ENCODE results near the gene SCTR. TPM values are rescaled to one million over a fixed set of nuclear protein-coding genes. Genes with fewer than 3 reads are reported as not detected.
A peak's percentile ranks its signal among the peaks of the same experiment; 100 is the strongest.

The SCTR gene
- total and polyA plus RNA-seq, 2 of the 13 experiments (the other 11 are each of a cell fraction or from before 2014, with no cell fraction given), result not detected

DNA sequence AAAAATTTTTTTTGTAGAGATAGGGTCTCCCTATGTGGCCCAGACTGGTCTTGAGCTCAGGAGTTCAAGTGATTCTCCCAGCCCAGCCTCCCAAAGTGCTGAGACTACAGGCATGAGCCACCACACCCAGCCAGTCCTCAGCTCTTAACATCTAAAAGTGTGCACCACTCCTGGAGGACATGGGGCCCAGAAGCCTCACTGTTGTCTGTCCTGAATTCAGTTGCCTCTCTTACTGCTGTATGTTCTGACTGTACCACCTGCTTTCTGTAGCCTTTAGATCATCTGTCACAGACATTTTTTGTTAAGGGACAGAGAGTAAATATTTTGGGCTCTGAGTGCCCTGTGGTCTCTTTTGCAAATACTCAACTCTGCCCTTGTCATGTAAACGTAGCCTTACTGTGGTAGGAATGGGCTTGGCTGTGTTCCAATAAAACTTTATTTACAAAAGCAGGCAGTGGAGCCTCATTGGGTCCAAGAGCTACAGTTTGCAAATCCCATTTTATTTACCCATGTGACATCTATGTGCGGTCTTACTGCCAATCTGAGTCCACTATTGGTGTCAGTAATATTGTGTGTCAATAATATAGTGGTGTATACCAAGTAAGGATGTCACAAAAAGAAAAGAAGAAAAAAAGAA lies 54.5 kb downstream of the SCTR start (continued):
- TF ChIP-seq YY1 (IDR thresholded peaks at IDR 0.05; ENCODE audit: insufficient read depth, insufficient replicate concordance, low read depth, low read length) (no peak), FOXO1 (CRISPR knock-in tag; IDR thresholded peaks at IDR 0.05) (peak; percentile 67; the same call in 1 of the 2 replicates), ELF3 (CRISPR knock-in tag; IDR thresholded peaks at IDR 0.05) (no peak), ASH2L (IDR thresholded peaks at IDR 0.05; ENCODE audit: insufficient read length, low read depth, low read length) (peak; percentile 29), ZNF781 (CRISPR knock-in tag; IDR thresholded peaks at IDR 0.05; ENCODE audit: borderline replicate concordance, not compliant biosample characterization) (no peak), PITX1 (CRISPR knock-in tag; IDR thresholded peaks at IDR 0.05) (peak; percentile 94), ZNF670 (CRISPR knock-in tag; IDR thresholded peaks at IDR 0.05; ENCODE audit: borderline replicate concordance) (no peak), BRCA1 (CRISPR knock-in tag; IDR thresholded peaks at IDR 0.05) (no peak), FOXJ3 (CRISPR knock-in tag; IDR thresholded peaks at IDR 0.05; ENCODE audit: borderline replicate concordance) (peak; percentile 41; the same call in 1 of the 2 replicates), ZBTB20 (CRISPR knock-in tag; IDR thresholded peaks at IDR 0.05; ENCODE audit: borderline replicate concordance, low read depth) (0 out of 2 replicates have a peak, but pooled peaks have one; percentile 18), MIER2 (CRISPR knock-in tag; IDR thresholded peaks at IDR 0.05) (no peak), NCOA1 (CRISPR knock-in tag; IDR thresholded peaks at IDR 0.05) (0 out of 2 replicates have a peak, but pooled peaks have one; percentile 31)
- TF ChIP-seq, protein P1, sequence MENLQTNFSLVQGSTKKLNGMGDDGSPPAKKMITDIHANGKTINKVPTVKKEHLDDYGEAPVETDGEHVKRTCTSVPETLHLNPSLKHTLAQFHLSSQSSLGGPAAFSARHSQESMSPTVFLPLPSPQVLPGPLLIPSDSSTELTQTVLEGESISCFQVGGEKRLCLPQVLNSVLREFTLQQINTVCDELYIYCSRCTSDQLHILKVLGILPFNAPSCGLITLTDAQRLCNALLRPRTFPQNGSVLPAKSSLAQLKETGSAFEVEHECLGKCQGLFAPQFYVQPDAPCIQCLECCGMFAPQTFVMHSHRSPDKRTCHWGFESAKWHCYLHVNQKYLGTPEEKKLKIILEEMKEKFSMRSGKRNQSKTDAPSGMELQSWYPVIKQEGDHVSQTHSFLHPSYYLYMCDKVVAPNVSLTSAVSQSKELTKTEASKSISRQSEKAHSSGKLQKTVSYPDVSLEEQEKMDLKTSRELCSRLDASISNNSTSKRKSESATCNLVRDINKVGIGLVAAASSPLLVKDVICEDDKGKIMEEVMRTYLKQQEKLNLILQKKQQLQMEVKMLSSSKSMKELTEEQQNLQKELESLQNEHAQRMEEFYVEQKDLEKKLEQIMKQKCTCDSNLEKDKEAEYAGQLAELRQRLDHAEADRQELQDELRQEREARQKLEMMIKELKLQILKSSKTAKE (CRISPR knock-in tag; IDR thresholded peaks at IDR 0.05; ENCODE audit: borderline replicate concordance), result 0 out of 2 replicates have a peak, but pooled peaks have one; percentile 60
- TF ChIP-seq, protein P2, sequence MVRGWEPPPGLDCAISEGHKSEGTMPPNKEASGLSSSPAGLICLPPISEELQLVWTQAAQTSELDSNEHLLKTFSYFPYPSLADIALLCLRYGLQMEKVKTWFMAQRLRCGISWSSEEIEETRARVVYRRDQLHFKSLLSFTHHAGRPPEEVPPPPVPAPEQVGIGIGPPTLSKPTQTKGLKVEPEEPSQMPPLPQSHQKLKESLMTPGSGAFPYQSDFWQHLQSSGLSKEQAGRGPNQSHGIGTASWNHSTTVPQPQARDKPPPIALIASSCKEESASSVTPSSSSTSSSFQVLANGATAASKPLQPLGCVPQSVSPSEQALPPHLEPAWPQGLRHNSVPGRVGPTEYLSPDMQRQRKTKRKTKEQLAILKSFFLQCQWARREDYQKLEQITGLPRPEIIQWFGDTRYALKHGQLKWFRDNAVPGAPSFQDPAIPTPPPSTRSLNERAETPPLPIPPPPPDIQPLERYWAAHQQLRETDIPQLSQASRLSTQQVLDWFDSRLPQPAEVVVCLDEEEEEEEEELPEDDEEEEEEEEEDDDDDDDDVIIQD (CRISPR knock-in tag; IDR thresholded peaks at IDR 0.05; ENCODE audit: low read depth), result peak; percentile 47; the same call in 1 of the 2 replicates
- TF ChIP-seq, protein P3, sequence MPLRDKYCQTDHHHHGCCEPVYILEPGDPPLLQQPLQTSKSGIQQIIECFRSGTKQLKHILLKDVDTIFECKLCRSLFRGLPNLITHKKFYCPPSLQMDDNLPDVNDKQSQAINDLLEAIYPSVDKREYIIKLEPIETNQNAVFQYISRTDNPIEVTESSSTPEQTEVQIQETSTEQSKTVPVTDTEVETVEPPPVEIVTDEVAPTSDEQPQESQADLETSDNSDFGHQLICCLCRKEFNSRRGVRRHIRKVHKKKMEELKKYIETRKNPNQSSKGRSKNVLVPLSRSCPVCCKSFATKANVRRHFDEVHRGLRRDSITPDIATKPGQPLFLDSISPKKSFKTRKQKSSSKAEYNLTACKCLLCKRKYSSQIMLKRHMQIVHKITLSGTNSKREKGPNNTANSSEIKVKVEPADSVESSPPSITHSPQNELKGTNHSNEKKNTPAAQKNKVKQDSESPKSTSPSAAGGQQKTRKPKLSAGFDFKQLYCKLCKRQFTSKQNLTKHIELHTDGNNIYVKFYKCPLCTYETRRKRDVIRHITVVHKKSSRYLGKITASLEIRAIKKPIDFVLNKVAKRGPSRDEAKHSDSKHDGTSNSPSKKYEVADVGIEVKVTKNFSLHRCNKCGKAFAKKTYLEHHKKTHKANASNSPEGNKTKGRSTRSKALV (CRISPR knock-in tag; IDR thresholded peaks at IDR 0.05), result no peak
- TF ChIP-seq, protein P4, sequence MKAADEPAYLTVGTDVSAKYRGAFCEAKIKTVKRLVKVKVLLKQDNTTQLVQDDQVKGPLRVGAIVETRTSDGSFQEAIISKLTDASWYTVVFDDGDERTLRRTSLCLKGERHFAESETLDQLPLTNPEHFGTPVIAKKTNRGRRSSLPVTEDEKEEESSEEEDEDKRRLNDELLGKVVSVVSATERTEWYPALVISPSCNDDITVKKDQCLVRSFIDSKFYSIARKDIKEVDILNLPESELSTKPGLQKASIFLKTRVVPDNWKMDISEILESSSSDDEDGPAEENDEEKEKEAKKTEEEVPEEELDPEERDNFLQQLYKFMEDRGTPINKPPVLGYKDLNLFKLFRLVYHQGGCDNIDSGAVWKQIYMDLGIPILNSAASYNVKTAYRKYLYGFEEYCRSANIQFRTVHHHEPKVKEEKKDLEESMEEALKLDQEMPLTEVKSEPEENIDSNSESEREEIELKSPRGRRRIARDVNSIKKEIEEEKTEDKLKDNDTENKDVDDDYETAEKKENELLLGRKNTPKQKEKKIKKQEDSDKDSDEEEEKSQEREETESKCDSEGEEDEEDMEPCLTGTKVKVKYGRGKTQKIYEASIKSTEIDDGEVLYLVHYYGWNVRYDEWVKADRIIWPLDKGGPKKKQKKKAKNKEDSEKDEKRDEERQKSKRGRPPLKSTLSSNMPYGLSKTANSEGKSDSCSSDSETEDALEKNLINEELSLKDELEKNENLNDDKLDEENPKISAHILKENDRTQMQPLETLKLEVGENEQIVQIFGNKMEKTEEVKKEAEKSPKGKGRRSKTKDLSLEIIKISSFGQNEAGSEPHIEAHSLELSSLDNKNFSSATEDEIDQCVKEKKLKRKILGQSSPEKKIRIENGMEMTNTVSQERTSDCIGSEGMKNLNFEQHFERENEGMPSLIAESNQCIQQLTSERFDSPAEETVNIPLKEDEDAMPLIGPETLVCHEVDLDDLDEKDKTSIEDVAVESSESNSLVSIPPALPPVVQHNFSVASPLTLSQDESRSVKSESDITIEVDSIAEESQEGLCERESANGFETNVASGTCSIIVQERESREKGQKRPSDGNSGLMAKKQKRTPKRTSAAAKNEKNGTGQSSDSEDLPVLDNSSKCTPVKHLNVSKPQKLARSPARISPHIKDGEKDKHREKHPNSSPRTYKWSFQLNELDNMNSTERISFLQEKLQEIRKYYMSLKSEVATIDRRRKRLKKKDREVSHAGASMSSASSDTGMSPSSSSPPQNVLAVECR (CRISPR knock-in tag; IDR thresholded peaks at IDR 0.05; ENCODE audit: borderline replicate concordance), result peak; percentile 49; the same call in 1 of the 2 replicates
- TF ChIP-seq, protein P5, sequence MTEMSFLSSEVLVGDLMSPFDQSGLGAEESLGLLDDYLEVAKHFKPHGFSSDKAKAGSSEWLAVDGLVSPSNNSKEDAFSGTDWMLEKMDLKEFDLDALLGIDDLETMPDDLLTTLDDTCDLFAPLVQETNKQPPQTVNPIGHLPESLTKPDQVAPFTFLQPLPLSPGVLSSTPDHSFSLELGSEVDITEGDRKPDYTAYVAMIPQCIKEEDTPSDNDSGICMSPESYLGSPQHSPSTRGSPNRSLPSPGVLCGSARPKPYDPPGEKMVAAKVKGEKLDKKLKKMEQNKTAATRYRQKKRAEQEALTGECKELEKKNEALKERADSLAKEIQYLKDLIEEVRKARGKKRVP (CRISPR knock-in tag; IDR thresholded peaks at IDR 0.05), result 0 out of 4 replicates have a peak, but pooled peaks of 1 of the 2 experiments have one; percentile 26
